ENCODE data around the gene BLVRB.

DNA sequence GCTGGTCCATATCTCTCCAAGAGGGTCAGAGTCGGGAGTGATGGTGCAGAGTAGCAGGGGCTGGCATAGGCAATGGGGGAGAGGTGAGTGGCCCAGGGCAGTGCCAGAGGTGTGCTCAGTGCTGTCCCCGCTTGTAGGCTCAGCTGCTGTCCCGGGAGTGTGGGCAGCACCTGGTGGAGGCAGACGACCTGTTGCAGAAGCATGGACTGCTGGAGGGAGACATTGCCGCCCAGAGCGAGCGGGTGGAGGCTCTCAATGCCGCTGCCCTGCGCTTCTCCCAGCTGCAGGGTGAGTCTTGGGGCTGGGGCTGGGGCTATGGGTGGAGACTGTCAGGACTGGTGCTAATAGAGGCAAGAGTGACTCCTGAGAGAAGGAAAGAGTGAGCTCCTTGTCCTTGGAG is 40.6 kb upstream of the BLVRB start:
- TF ChIP-seq, protein P1, sequence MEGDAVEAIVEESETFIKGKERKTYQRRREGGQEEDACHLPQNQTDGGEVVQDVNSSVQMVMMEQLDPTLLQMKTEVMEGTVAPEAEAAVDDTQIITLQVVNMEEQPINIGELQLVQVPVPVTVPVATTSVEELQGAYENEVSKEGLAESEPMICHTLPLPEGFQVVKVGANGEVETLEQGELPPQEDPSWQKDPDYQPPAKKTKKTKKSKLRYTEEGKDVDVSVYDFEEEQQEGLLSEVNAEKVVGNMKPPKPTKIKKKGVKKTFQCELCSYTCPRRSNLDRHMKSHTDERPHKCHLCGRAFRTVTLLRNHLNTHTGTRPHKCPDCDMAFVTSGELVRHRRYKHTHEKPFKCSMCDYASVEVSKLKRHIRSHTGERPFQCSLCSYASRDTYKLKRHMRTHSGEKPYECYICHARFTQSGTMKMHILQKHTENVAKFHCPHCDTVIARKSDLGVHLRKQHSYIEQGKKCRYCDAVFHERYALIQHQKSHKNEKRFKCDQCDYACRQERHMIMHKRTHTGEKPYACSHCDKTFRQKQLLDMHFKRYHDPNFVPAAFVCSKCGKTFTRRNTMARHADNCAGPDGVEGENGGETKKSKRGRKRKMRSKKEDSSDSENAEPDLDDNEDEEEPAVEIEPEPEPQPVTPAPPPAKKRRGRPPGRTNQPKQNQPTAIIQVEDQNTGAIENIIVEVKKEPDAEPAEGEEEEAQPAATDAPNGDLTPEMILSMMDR (IDR thresholded peaks at IDR 0.05; ENCODE audit: low read length), result no peak
- TF ChIP-seq EZH2 (IDR thresholded peaks at IDR 0.05; ENCODE audit: borderline replicate concordance, low read length), result no peak

All from OCI-LY1 (cell line).